HuH-7 (cell line): ENCODE measurements around the gene ZBED4.

Source experiments
- DNase-seq: peaks from one replicate; pipeline ENCODE4 v3.0.0; 2011; ENCODE audit warnings: low spot score

ZBED4 gene

GRCh38 chr22:49855251-49855911 is 1.7 kb downstream of the ZBED4 start:
- DNase-seq = no peak

GRCh38 chr22:49856343-49856742 is 2.7 kb downstream of the ZBED4 start:
- DNase-seq = no peak

GRCh38 chr22:49856766-49857618 is 3.3 kb downstream of the ZBED4 start:
- no peak for DNase-seq

- no peak for DNase-seq
These were observed 5.2 kb downstream of the ZBED4 start for GRCh38 chr22:49858827-49859226.

GRCh38 chr22:49861642-49862495 is 8.2 kb downstream of the ZBED4 start:
- no peak for DNase-seq

GRCh38 chr22:49862496-49862776 is 8.8 kb downstream of the ZBED4 start:
- no peak for DNase-seq

- DNase-seq = no peak
These were observed 10.3 kb downstream of the ZBED4 start for GRCh38 chr22:49863931-49864330.

GRCh38 chr22:49865156-49865555 is 11.5 kb downstream of the ZBED4 start:
- DNase-seq = no peak

- DNase-seq = no peak
These were observed 12.5 kb downstream of the ZBED4 start for GRCh38 chr22:49866134-49866533.

- no peak for DNase-seq
These were observed 13.0 kb downstream of the ZBED4 start for GRCh38 chr22:49866646-49867045.

- DNase-seq = no peak
These were observed 13.9 kb downstream of the ZBED4 start for GRCh38 chr22:49867303-49868265.

- no peak for DNase-seq
These were observed 15.6 kb downstream of the ZBED4 start for GRCh38 chr22:49869086-49869830.

GRCh38 chr22:49869845-49870712 is 16.4 kb downstream of the ZBED4 start:
- no peak for DNase-seq

- no peak for DNase-seq
These were observed 17.8 kb downstream of the ZBED4 start for GRCh38 chr22:49871482-49871881.

- DNase-seq = no peak
These were observed 18.7 kb downstream of the ZBED4 start for GRCh38 chr22:49872347-49872746.

GRCh38 chr22:49873228-49873940 is 19.7 kb downstream of the ZBED4 start:
- DNase-seq = no peak

GRCh38 chr22:49877642-49878041 is 24.0 kb downstream of the ZBED4 start:
- DNase-seq = no peak

GRCh38 chr22:49878206-49878605 is 24.6 kb downstream of the ZBED4 start:
- no peak for DNase-seq

GRCh38 chr22:49879871-49880270 is 26.2 kb downstream of the ZBED4 start:
- no peak for DNase-seq
